ENCODE results near the gene LARGE1.

The LARGE1 gene

DNA sequence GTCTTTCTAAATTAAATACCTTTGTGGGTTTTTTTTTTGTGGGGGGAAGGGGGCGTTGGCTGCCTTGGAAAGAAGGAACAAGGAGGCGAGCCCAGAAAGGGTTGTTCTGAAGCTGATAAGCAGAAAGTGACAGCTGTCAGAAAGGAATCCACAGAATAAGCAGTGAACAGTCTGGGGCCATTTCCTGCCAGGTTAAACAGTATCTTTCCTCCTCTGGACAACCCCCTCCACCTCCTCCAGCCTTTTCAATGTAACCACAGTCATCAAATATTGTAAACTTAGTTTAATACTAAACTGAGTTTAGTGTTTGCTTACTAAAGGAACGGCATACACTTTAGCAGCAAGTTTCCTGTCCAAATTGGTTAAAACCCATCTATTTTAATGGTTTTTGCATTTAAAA lies 590.9 kb downstream of the LARGE1 start:
- no peak for DNase-seq (ENCODE audit: low read depth in 2 of 3, low spot score in 1 of 3)

DNA sequence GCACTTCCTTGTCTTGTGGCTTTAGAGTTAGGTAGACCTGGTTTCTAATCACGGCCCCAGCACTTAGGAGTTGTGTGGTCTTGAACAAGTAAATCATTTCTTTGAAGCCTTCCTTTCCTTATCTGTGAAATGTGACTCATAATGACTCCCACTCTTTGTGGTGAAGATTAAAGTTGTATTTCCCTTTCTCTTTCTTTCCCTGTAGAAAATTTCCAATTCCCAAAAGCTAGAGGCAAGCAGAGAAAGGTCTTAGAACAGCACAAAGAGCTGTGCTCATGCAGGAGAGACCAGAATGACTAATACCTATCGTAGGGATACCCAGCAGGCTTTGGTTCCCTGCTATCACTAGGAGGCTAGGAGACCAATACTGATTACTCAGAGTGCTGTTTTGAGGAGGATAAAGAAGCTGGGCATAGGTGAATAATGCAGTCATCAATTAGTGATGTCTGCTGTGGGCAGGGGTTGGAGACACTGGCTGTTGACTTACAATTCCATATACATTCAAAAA lies 591.4 kb downstream of the LARGE1 start:
- no peak for DNase-seq (ENCODE audit: low read depth in 2 of 3, low spot score in 1 of 3)

DNA sequence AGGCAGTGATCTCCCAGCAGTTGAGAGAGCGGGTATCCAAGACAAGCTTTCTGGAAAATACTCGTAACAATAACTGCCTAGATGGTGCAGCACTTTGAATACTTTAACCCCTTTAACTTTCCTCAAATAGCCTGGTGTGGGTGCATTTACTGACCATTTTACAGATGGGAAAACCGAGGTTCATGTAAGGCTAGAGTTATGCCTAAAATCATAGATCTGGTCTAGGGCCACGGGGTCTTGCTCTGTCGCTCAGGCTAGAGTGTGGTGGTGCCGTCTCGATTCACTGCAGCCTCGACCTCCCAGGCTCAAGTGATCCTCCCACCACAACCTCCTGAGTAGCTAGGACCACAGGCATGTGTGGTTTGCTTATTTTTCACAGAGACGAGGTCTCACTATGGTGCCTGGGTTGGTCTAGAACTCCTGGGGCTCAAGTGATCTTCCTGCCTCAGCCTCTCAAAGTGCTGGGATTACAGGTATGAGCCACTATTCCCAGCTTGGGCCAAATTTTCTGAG lies 592.9 kb downstream of the LARGE1 start:
- DNase-seq (ENCODE audit: low read depth in 2 of 3, low spot score in 1 of 3): no peak

DNA sequence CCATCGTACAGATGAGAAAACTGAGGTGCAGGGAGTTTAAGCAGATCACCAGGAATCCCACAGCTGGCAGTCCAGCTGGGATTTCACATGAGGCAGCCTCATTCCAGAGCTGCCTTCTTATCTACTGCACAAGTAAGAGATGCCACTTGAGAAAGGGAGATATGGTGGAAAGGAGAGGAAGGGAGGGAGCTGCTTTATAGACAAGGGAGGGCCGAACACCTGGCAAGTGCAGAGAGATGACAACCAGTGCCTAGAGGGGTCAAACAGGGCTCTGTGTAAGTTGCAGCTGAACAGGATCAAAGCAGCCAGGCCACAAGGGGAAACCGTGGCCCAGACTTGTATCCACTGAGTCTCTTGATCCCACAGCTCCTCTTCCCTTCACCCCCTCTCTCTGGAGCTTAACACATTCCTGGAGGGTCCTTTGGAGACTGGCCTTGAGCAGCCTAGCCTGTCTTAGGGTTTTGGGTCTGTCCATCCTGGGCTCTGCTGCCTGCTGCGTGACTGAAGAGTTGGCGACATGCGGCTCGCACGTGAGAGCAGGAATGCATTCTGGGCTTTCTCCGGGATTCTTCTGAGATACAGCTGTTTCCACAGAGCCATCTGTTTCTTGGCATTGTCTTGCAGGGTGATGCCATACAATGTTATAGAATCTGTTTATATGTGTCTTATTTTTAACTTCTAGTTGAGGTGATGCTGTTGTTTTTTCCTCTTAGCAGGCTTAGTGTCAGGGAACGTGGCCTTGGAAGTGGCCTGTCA lies 593.6 kb downstream of the LARGE1 start:
- no peak for DNase-seq (ENCODE audit: low read depth in 2 of 3, low spot score in 1 of 3)

DNA sequence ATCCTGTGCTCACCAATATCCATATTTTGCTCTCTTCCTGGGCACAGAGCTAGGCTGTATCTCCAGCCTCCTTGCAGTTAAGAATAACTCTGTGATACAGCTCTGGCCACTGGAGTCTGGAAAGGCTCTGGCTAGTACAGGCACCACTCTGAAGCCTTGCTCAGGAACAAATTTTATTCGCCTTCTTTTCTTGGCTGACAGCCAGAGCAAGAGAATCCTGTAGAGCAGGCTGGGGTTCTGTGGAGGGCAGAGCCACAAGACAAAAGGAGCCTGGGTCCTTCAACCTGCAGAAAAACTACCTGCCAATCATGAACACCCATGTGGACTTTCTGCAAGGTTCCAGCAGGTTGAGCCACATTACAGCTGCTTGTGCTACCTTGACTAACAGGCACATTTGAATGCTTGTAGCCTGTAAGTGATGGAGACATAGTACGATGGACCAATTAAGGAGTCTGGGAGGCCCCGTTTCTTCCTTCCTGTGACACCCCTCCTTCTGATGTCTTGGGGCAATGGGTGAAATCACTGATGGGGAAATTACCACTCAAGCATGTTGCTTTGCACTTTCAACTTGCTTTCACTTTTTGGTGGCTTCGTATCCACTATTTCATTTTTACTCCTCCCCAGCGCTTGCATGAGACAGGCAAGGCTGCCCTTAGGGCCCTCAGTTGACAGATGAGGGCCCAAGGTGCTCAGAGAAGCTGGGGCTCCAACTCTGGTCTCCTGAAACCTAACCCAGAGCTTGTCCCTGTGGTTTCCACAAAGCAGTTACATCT lies 594.9 kb downstream of the LARGE1 start:
- no peak for DNase-seq (ENCODE audit: low read depth in 2 of 3, low spot score in 1 of 3)

GRCh38 chr22:33324228-33324627 lies 596.0 kb downstream of the LARGE1 start:
- DNase-seq (ENCODE audit: low read depth in 2 of 3, low spot score in 1 of 3): no peak

- no peak for DNase-seq (ENCODE audit: low read depth in 2 of 3, low spot score in 1 of 3)
These were observed 598.8 kb downstream of the LARGE1 start for GRCh38 chr22:33321466-33321865.

DNA sequence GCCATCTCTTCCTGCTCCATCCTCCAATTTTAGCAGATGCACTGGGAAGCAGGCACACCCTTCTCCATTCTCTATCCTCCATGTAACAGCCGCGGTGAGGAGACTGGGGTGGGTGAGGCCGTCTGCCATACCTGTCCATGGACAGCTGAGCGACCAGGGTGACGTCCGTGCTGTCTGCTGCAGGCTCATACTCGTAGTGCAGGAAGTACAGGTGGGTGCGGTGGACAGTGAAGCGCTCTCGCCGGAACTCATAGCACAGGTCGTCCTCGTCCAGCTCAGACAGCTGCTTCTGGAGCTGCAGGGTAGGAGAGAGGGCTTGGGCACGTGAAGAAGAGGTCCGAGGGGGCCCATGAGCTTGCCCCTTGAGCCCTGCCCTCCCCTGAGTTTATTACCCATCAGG lies 604.3 kb downstream of the LARGE1 start:
- no peak for DNase-seq (ENCODE audit: low read depth in 2 of 3, low spot score in 1 of 3)

GRCh38 chr22:33315117-33315516 lies 605.2 kb downstream of the LARGE1 start:
- DNase-seq (ENCODE audit: low read depth in 2 of 3, low spot score in 1 of 3): no peak

GRCh38 chr22:33314316-33314715 lies 606.0 kb downstream of the LARGE1 start:
- DNase-seq (ENCODE audit: low read depth in 2 of 3, low spot score in 1 of 3): no peak

- no peak for DNase-seq (ENCODE audit: low read depth in 2 of 3, low spot score in 1 of 3)
These were observed 617.2 kb downstream of the LARGE1 start for GRCh38 chr22:33303099-33303498.

GRCh38 chr22:33302549-33302948 lies 617.7 kb downstream of the LARGE1 start:
- no peak for DNase-seq (ENCODE audit: low read depth in 2 of 3, low spot score in 1 of 3)

GRCh38 chr22:33302049-33302545 lies 618.2 kb downstream of the LARGE1 start:
- DNase-seq (ENCODE audit: low read depth in 2 of 3, low spot score in 1 of 3): peak; percentile 48 to 54 (median 51)

DNA sequence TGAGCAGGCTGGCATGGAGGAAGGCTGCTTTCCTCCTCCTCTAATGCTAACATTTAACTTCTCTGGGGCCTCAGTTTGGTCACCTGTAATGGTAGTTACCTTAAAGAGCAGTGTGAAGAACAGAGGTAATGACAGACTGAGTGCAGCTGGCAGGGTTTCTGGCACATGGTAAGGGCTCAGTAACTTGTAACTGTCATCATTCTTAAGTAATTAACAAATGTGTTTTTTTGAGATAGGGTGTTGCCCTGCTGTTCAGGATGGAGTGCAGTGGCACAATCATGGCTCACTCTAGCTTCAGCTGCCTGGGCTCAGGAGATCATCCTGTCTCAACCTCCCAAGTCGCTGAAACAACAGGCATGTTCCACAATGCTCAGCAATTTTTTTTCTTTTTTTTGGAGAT lies 620.1 kb downstream of the LARGE1 start:
- DNase-seq (ENCODE audit: low read depth in 2 of 3, low spot score in 1 of 3): no peak

- no peak for DNase-seq (ENCODE audit: low read depth in 2 of 3, low spot score in 1 of 3)
These were observed 620.9 kb downstream of the LARGE1 start for GRCh38 chr22:33299245-33299956.

GRCh38 chr22:33296941-33297340 lies 623.3 kb downstream of the LARGE1 start:
- DNase-seq (ENCODE audit: low read depth in 2 of 3, low spot score in 1 of 3): no peak

- DNase-seq (ENCODE audit: low read depth in 2 of 3, low spot score in 1 of 3): no peak
These were observed 632.2 kb downstream of the LARGE1 start for GRCh38 chr22:33288078-33288477.

- no peak for DNase-seq (ENCODE audit: low read depth in 2 of 3, low spot score in 1 of 3)
These were observed 645.2 kb downstream of the LARGE1 start for GRCh38 chr22:33275073-33275443.

DNA sequence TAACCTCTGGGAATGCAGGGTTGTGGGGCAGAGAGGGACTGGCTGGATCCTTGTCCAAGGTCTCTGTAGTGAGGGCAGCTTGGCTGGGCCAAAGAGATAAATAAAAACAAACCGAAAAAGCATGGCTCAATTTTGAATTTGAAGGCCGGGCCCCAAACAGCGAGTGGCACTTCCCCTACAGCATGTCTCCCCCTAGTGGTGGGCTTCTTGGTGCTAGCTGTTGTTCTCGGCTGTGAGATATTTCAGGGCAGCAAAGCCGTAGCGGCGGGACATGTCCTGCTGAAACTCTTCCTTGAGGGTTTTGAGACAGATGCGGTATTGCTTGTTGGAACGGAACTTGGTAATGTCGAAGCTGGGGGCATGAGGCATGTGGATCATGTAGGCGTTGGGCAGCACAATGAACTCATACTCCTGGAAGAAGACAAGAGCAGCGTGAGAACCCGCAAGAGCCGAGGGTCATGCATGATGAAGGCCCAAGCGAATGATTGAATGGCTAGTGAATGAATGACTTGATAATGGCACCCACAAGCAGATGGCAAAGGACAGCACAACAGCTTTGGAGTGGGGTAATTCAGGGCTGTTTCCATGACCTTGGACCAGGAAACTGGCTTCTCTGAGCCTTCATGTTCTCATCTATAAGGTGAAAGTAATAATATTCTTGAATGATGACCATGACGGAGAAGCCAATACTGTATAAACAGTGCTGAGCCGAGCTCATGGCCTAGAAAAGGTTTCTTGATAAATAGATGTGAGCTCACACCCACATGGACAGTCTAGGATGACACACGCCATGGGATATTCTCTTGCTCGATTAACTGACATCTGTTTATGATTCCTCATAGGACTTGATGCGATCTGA lies 645.8 kb downstream of the LARGE1 start:
- DNase-seq (ENCODE audit: low read depth in 2 of 3, low spot score in 1 of 3): peak; percentile 2 to 30 (median 3)

DNA sequence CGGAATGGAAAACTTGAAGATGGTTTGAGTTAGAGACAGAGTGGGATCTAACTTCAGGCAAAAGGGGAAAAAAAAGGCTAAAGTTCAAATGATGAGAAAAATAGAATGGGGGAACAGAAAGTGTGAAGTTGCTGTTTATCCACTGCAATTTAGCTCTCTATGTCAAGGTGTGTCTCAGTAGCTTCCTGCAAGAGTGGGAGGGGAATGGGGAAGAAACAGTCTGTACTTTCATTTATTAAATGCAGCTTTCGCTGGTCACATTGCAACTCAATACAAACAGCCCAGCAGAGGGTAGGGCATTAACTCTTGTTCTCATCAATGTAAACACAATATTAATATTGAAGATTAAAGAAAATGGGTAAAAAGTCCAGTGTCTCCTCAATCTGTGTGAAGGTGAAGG lies 647.4 kb downstream of the LARGE1 start:
- no peak for DNase-seq (ENCODE audit: low read depth in 2 of 3, low spot score in 1 of 3)
